ENCODE results near the gene RBPJ.

DNA sequence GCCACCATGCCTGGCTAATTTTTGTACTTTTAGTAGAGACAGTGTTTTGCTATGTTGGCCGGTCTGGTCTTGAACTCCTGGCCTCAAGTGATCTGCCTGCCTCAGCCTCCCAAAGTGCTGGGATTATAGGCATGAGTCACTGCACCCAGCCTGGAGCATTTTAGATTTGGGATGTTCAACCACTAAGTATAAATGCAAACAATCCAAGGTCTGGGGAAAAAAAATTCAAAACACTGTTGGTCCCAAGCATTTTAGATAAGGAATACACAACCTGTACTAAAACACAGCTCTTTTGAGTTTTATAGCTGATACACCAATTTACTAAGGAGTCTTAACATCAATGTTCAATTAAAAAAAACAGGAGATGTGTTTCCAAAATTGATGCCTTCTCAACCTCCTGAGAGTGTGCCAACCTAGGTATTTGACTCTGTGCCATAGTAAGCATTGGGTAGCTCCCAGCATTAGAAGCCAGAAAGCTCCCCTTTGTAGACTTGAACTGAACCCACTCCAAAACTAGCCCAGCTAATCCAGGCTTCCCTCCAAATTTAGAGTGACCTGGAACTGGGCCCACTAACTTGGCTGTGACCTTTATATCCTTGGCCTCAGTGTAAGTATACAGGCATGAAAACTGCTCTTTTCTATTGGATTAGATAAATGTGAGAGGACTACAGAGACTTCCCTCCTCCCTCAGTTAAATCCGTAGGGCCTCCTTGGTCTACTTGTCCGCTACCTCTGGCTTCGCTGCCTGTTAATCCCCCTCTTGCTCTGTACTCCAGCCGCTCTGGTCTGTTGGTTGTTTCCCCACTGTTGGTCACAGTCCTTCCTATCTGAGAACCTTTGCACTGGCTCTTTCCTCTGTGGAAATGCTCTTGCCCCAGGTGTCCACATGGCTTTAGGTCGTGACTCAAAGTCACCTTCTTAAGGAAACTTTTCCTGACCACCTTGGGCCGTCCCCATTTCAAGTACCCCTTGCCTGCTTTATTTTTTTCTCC is 91.9 kb downstream of the RBPJ start:
- TF ChIP-seq TAF1 (IDR thresholded peaks at IDR 0.05; ENCODE audit: borderline replicate concordance, insufficient read depth, low read length) (no peak), POLR2AphosphoS5 (IDR thresholded peaks at IDR 0.05; ENCODE audit: low read depth, low read length) (no peak), SIN3A (IDR thresholded peaks at IDR 0.05; ENCODE audit: borderline replicate concordance, insufficient read depth, low read length) (no peak)

Data from PFSK-1 (cell line).